Omental fat pad (tissue), 4 donors: ENCODE results near the gene FLAD1. TPM values are rescaled to one million over a fixed set of nuclear protein-coding genes. Genes with fewer than 3 reads are reported as not detected.

ENCODE experiments used
- ATAC-seq: fragments of 150-250 bp; one replicate; pipeline ENCODE4 v1.9.1; 2016; ENCODE audit warnings: mild to moderate bottlenecking, moderate library complexity; ENCODE audit not compliant: low FRiP score
- DNase-seq: peaks from one replicate; pipeline ENCODE4 v3.0.0-alpha.2; 2019; ENCODE audit warnings: low spot score
- CTCF ChIP-seq, 3 donors: fragments of 450-650 bp; IDR thresholded peaks; one replicate each; pipeline ENCODE4 v1.5.1; 2016 to 2017; ENCODE audit warnings: antibody characterized with exemption in 3 of 3, mild to moderate bottlenecking in 3 of 3, moderate library complexity in 2 of 3
- total RNA-seq, 4 donors: library from RNA; depleted of rRNA; stranded (reverse); fragments of >200 nt; gene quantifications; one replicate each; pipeline ENCODE4 v1.1.0, GENCODE V29; 2016

Gene FLAD1
- total RNA-seq, 4 donors from 2014 or later = 26.8 to 43.8 (median 30.9) TPM

- no peak for TF ChIP-seq CTCF (IDR thresholded peaks at IDR 0.05)
- no peak for ATAC-seq
- no peak for DNase-seq
These were observed 24.3 kb upstream of the FLAD1 start for GRCh38 chr1:154958681-154959425.

- no peak for DNase-seq
- no peak for TF ChIP-seq CTCF (IDR thresholded peaks at IDR 0.05)
- no peak for ATAC-seq
These were observed 23.7 kb upstream of the FLAD1 start for GRCh38 chr1:154959426-154959780.

- DNase-seq (no peak), ATAC-seq (no peak)
- TF ChIP-seq CTCF (IDR thresholded peaks at IDR 0.05) = no peak
These were observed 22.6 kb upstream of the FLAD1 start for GRCh38 chr1:154960446-154961136.

- peak; percentile 39 for DNase-seq
- TF ChIP-seq CTCF (IDR thresholded peaks at IDR 0.05) = no peak
- peak; percentile 87 for ATAC-seq
These were observed 21.7 kb upstream of the FLAD1 start, which contains the start of gene PYGO2 for GRCh38 chr1:154961207-154962155. Gene PYGO2, minus strand, starts transcription at chr1:154961782. Its CDS starts 206 bp downstream, at chr1:154961576.

GRCh38 chr1:154962156-154962749 is 20.9 kb upstream of the FLAD1 start:
- DNase-seq = no peak
- ATAC-seq = no peak
- no peak for TF ChIP-seq CTCF (IDR thresholded peaks at IDR 0.05)

GRCh38 chr1:154962795-154963330 is 20.3 kb upstream of the FLAD1 start:
- ATAC-seq (no peak), DNase-seq (no peak)
- no peak for TF ChIP-seq CTCF (IDR thresholded peaks at IDR 0.05)
